ENCODE measurements around the gene ERN2. TPM values are rescaled to one million over a fixed set of nuclear protein-coding genes. Genes with fewer than 3 reads are reported as not detected.

The ERN2 gene
- total RNA-seq, 1 experiment from 2014 or later = 2.1 TPM

DNA sequence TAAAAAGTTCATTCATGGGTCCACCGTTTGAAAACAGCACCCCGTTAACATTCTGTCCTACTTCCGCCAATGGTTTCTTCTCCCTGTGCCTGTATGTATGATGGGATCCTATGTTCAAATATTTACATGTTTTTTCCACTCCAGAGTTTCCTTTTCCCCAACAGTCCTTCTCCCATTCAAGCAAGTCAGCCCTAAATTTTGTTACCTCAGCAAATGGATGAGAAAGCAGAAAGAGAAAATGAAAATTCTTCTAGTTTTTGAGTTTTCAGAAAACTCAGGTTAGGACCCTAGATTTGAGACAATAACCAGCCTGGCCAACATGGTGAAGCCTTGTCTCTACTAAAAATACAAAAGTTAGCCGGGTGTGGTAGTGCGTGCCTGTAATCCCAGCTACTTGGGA, 3.5 kb upstream of the ERN2 start:
- Histone ChIP-seq H3K4ac (ENCODE audit: low read depth, low read length) (no peak overlapping the region), H3K56ac (ENCODE audit: insufficient read length, low read depth, low read length) (no peak overlapping the region), H2BK20ac (ENCODE audit: low read depth, low read length, poor library complexity, severe bottlenecking) (no peak overlapping the region), H3K4me1 (ENCODE audit: insufficient read depth, low read length) (no peaks in the 10 kb centered on the region), H3K9me3 (ENCODE audit: control insufficient read depth, low read depth, low read length) (no peaks in the 10 kb centered on the region), H2AFZ (ENCODE audit: low read length) (no peak overlapping the region), H3K79me2 (ENCODE audit: insufficient read depth, low read length) (no peaks in the 10 kb centered on the region), H3K79me1 (ENCODE audit: insufficient read depth, low read depth, low read length, poor library complexity, severe bottlenecking) (no peaks in the 10 kb centered on the region), H3K9ac (ENCODE audit: extremely low read depth, insufficient read length, low read length) (no peak overlapping the region), H2BK15ac (ENCODE audit: low read depth, low read length) (no peak overlapping the region), H2AK5ac (ENCODE audit: insufficient read length, low read length) (no peak overlapping the region), H3K27ac (ENCODE audit: insufficient read length, low read depth, low read length) (no peak overlapping the region), H3K18ac (ENCODE audit: insufficient read length, low read depth, low read length) (no peak overlapping the region), H3T11ph (ENCODE audit: low read length) (no peak overlapping the region), H2BK5ac (ENCODE audit: insufficient read length, low read length) (no peak overlapping the region), H2BK120ac (ENCODE audit: low read depth, low read length, poor library complexity, severe bottlenecking) (no peak overlapping the region), H4K91ac (ENCODE audit: insufficient read length, low read depth, low read length) (no peak overlapping the region), H2BK12ac (ENCODE audit: insufficient read length, low read depth, low read length) (no peak overlapping the region), H4K5ac (ENCODE audit: insufficient read length, low read depth, low read length) (no peak overlapping the region), H3K23me2 (ENCODE audit: insufficient read length, low read depth, low read length, poor library complexity, severe bottlenecking) (peaks cover 8% of the 10 kb centered on the region), H3K27me3 (ENCODE audit: insufficient read depth, low read length) (peaks cover 3% of the 10 kb centered on the region; the same call in 1 of the 2 replicates), H3K4me2 (ENCODE audit: insufficient read depth, insufficient read length, low read length) (no peak overlapping the region), H4K20me1 (ENCODE audit: control insufficient read depth, insufficient read depth, insufficient read length) (peaks cover 3% of the 10 kb centered on the region), H3K14ac (ENCODE audit: insufficient read depth, low read length) (no peak overlapping the region), H4K8ac (replicated peaks; ENCODE audit: insufficient read length, low read depth, low read length) (no peak overlapping the region), H3K23ac (ENCODE audit: insufficient read length, low read depth, low read length) (no peak overlapping the region)
- DNase-seq = no peak
- TF ChIP-seq CTCF (conservative IDR thresholded peaks at IDR 0.05) = no peak
- peaks cover 2 to 9% of the 10 kb centered on the region in 2 experiments; a peak in 3 of 4 replicates for H3K4me1 Mint-ChIP-seq
- H3K9me3 Mint-ChIP-seq = peaks cover 0 to 2% of the 10 kb centered on the region in 2 experiments; a peak in 2 of 5 replicates
- H3K27ac Mint-ChIP-seq = no peak overlapping the region; a peak in 1 of 7 replicates
- WGBS (ENCODE audit: extremely low coverage, insufficient read length, low lambda C conversion rate) = no CpG with 5 or more reads among the region's 5 CpGs
- H3K4me3 Mint-ChIP-seq = no peak overlapping the region
- no peaks in the 10 kb centered on the region for H3K36me3 Mint-ChIP-seq (ENCODE audit: insufficient read depth in 1 of 3, low read depth in 3 of 3)
- H3K27me3 Mint-ChIP-seq (ENCODE audit: low read depth) = peaks cover 20% of the 10 kb centered on the region
